ENCODE measurements around the gene ESAM.

ESAM gene

GRCh38 chr11:124732230-124732629 lies 29.9 kb downstream of the ESAM start:
- DNase-seq (ENCODE audit: low read depth): no peak

- DNase-seq (ENCODE audit: low read depth): no peak
Measured at GRCh38 chr11:124729571-124729970, 32.5 kb downstream of the ESAM start.

GRCh38 chr11:124728134-124728533 lies 34.0 kb downstream of the ESAM start:
- DNase-seq (ENCODE audit: low read depth): no peak

GRCh38 chr11:124727474-124727873 lies 34.6 kb downstream of the ESAM start:
- no peak for DNase-seq (ENCODE audit: low read depth)

- DNase-seq (ENCODE audit: low read depth): no peak
Measured at GRCh38 chr11:124725719-124726105, 36.4 kb downstream of the ESAM start.

- no peak for DNase-seq (ENCODE audit: low read depth)
Measured at GRCh38 chr11:124724979-124725718, 36.9 kb downstream of the ESAM start.

GRCh38 chr11:124722176-124722575 lies 39.9 kb downstream of the ESAM start:
- no peak for DNase-seq (ENCODE audit: low read depth)

GRCh38 chr11:124719534-124719933 lies 42.6 kb downstream of the ESAM start:
- DNase-seq (ENCODE audit: low read depth): no peak

GRCh38 chr11:124718801-124719200 lies 43.3 kb downstream of the ESAM start:
- DNase-seq (ENCODE audit: low read depth): no peak

GRCh38 chr11:124717786-124718651 lies 44.1 kb downstream of the ESAM start:
- DNase-seq (ENCODE audit: low read depth): no peak

GRCh38 chr11:124717421-124717785 lies 44.7 kb downstream of the ESAM start:
- no peak for DNase-seq (ENCODE audit: low read depth)

- no peak for DNase-seq (ENCODE audit: low read depth)
Measured at GRCh38 chr11:124716591-124716990, 45.5 kb downstream of the ESAM start.

- DNase-seq (ENCODE audit: low read depth): no peak
Measured at GRCh38 chr11:124712392-124712791, 49.7 kb downstream of the ESAM start.

- no peak for DNase-seq (ENCODE audit: low read depth)
Measured at GRCh38 chr11:124707829-124708228, 54.3 kb downstream of the ESAM start.

Measured in CMK (cell line).